NB4 (cell line): ENCODE results near the gene CCBE1.

Experiments used
- MYC ChIP-seq: IDR thresholded peaks from 2 replicates; pipeline ENCODE4 v1.6.1; 2011; ENCODE audit warnings: low read depth, low read length
- TF ChIP-seq, protein P1 (sequence below): IDR thresholded peaks from one replicate; pipeline ENCODE4 v1.5.1; 2012; ENCODE audit warnings: low read depth, low read length
- TF ChIP-seq, protein P2 (sequence below): IDR thresholded peaks from 2 replicates; pipeline ENCODE4 v1.6.1; 2011; ENCODE audit warnings: low read depth, low read length

DNA sequence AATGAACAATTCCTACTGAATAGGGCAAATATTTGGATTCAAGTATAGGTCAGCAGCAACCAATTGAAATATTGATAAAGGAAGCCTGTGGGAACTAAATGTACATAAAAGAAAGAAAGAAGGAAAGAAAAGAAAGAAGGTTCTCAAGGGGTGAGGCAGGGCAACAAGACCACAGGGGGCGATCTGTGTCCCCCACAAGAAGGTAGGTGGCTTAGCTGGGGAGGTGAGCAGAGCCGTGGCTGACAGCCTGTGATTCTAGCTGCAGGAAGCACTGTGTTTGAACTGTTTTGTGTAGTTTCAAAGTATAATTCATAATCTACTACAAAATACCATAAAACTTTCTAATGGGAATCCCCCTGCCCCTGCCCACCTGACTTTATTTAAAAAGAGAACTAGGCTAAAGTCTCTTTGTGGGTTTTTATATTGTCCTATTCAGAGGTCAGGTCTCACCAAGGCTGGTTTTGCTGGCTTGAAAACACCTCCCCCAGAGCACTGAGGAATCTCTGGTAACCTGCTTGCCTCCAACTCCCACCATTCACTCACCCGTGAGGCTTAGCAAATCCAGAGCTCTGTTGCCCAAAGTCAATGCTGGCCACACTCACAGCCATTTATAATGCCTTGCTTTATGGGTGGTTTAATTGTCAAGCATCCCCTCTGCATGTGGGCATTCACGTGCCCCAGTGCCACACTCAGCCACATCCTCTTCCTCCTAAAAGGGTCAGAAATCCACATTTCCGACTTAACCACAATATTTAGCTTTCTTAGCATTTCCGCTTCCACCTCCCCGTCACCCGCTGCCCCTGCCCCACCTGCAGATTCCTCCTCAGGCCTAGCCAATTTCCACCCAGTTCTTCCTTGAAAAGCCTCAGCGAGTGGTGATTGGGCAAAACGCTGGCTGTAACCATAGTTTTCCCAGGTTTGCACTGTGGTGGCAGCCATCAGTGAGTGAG is 301.7 kb downstream of the CCBE1 start:
- TF ChIP-seq MYC: no peak
- TF ChIP-seq, protein P1, sequence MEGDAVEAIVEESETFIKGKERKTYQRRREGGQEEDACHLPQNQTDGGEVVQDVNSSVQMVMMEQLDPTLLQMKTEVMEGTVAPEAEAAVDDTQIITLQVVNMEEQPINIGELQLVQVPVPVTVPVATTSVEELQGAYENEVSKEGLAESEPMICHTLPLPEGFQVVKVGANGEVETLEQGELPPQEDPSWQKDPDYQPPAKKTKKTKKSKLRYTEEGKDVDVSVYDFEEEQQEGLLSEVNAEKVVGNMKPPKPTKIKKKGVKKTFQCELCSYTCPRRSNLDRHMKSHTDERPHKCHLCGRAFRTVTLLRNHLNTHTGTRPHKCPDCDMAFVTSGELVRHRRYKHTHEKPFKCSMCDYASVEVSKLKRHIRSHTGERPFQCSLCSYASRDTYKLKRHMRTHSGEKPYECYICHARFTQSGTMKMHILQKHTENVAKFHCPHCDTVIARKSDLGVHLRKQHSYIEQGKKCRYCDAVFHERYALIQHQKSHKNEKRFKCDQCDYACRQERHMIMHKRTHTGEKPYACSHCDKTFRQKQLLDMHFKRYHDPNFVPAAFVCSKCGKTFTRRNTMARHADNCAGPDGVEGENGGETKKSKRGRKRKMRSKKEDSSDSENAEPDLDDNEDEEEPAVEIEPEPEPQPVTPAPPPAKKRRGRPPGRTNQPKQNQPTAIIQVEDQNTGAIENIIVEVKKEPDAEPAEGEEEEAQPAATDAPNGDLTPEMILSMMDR: no peak
- TF ChIP-seq, protein P2, sequence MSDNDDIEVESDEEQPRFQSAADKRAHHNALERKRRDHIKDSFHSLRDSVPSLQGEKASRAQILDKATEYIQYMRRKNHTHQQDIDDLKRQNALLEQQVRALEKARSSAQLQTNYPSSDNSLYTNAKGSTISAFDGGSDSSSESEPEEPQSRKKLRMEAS: no peak
